NCI-H2081 (cell line): ENCODE measurements around the gene ADAT3.

ENCODE experiments used
- DNase-seq, 2 experiments: peaks; one replicate each; lab custom pipeline; 2025; lab: John Stamatoyannopoulos, UW

The ADAT3 gene

DNA sequence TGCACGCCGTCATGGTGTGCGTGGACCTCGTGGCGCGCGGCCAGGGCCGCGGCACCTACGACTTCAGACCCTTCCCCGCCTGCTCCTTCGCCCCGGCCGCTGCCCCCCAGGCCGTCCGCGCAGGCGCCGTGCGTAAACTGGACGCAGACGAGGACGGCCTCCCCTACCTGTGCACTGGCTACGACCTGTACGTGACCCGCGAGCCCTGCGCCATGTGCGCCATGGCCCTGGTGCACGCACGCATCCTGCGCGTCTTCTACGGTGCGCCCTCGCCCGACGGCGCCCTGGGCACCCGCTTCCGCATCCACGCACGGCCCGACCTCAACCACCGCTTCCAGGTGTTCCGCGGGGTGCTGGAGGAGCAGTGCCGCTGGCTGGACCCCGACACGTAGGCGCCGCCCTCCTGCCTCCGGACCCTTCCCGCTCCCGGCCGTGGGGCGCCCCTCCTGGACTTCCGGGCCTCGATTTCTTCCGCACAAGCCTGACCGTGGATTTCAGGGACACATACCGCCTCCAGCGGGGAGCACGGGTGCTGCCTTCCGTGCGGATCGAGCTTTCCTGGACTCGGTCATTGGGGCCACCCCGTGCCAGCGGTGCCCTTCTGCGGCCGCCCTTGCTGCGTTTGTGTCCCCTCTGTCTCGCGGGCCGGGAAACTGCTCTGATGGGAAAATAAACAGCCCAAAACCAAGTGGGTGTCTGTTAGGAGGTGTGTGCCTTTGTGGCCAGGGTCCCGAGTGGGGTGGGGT, 7.7 kb downstream of the ADAT3 start:
- DNase-seq: no peak

DNA sequence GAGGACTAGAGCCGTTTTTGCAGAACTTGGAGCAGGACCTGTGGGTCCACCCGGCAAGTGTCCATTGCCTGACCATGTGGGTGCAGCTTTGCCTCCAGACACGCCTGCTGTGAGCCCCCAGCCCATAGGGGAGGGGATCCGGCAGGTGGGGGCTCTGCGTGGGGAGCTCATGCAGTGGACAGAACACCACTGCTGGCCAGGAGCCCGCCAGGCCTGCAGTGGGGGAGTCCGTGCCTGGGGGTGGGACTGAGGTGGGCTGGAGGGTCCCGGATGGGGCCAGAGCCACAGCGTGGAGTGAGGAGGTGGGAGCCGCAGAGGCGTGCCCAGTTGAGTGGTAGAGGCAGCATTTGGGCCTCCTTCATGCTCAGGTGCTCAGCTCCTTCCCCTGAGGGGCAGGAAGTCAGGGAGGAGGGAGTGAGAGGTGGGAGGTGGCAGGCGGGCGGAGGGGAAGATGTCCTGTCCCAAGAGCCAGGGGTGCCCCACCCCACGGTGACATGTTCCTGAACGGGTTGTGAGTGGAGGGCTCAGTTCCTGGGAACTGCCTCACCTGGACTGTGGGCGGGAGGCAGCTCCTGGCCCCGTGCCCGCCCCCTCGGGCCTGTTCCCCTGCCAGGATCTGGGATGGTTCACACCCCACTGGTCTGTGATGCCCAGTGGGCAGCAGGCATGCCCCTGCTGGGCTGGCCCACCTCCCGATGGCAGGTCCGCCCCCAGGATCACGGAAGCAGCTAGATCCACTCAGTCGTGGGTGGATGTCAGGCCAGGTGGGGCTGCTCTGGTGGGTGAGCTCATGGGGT, 8.8 kb downstream of the ADAT3 start:
- DNase-seq: no peak

DNA sequence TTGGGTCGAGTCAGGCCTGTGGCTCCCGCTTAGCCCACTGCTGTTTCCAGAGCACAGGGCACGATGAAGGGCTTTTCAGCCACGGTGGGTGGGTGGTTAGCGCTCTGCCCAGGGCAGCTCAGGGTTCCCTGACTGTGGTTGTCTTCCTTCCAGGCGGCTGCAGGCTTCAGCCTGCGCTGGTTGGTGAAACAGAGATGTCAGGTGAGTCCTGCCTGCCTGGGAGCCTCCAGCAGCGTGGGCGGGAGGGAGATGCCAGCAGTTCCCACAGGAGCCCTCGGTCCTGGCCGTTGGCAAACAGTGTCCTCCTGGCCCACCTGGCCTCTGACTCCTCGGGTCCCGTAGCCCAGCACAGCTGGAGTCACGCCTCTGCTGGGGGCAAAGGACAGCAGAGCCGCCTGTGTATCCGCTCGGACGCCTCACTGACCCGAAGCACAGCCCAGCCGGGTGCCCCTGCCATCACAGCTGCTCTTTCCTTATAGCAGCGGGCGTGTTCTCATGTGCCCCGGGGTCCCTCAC, 9.7 kb downstream of the ADAT3 start:
- DNase-seq: no peak

DNA sequence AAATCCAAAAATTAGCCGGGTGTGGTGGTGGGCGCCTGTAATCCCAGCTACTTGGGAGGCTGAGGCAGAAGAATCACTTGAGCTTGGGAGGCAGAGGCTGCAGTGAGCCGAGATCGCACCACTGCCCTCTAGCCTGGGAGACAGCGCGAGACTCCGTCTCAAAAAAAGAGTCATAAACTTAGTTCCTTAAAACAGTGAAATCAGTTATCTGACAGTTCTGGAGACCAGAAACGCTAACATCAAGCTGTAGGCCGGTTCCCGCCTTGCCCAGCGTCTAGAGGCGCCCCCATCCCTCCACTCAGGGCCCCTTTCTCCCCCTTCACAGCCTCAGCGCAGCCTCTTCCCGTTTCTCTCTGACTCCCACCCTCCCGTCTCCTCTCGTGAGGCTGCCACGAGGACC, 11.9 kb downstream of the ADAT3 start:
- no peak for DNase-seq

DNA sequence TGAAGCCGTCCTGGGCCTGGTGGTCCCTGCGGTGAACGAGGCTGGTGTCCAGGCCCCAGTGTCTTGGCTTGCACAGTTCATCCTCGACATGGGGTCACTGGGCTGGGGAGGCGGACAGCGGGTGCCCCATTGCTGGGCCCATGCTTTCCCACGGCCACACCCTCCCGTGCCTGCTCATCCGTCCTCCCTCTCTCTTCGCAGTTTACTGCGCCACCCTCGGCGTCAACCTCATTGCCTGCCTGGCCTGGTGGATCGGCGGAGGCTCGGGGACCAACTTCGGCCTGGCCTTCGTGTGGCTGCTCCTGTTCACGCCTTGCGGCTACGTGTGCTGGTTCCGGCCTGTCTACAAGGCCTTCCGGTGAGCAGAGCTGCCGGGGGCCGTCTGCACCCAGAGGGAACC, 12.7 kb downstream of the ADAT3 start:
- no peak for DNase-seq

DNA sequence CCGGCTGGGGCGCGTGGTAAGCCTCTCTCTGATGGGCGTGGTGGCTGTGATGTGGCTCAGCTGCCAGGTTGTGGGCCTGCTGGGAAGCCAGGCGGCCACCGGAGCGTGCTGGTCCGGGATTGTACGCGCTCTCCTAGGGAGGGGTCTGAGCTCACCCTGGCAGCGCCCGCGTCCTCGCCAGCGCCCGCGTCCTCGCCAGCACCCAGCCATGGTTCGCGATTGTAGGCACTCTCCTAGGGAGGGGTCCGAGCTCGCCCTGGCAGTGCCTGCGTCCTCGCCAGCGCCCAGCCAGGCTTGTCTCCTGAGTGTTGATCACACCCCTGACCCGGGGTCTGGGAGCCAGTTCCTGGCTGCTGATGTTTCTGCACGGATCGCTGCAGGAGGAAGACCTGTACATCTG, 13.8 kb downstream of the ADAT3 start:
- no peak for DNase-seq

DNA sequence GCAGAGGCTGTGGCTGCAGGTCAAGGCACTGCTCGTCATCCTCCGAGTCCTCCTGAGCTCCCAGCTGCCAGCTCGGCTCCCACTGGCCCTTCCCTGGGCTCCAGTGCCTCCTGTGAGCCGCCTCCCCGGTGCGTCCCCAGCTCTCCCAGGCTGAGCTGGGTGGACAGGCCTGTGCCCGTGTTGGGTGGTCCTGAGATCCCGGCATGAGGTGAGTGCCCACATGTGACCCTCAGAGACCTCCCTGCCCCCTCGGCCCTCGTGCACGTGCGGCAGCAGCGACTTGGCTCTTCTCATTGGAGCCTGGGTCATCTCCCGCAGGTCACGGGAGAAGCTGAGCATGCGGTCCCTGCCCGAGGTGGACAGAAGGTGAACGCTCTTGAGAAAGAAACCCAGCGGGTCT, 15.4 kb downstream of the ADAT3 start:
- DNase-seq: no peak

DNA sequence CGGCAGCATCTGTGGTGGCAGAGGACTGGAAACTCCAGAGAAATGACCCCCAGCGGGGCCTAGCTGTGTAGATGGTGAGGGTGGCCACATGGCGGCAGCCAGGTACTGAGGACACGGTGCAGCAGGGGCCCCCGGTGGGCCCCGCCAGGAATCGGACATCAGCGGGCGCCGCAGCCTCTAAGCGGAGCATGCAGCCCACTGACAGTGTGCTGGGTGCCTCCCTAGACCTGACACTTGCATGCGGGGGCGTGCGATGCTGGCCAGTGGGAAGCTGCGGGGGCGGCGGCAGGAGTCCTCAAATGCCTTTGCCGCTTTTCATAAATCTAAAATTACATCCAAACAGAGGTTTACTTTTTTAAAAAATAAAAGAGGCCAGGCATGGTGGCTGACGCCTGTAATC, 16.1 kb downstream of the ADAT3 start:
- no peak for DNase-seq

DNA sequence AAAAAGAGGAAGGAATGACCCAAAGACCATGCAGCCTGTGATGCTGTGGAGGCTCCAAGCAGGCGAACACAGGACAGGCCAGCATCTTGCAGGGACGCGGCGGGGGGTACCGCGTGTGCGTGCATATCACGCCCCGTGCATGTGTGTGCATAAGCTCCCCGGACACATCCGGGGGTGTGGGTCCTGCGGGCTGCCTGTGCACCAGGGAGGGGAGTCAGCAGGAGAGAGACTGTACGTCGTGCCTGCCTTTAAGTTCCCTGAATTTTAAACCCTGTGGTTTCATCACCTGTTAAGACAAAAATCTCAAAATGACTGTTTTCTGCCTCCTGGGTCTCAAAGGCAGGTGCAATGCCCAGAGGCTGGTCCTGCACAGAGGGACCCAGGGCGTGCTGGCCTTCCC, 16.6 kb downstream of the ADAT3 start:
- no peak for DNase-seq

DNA sequence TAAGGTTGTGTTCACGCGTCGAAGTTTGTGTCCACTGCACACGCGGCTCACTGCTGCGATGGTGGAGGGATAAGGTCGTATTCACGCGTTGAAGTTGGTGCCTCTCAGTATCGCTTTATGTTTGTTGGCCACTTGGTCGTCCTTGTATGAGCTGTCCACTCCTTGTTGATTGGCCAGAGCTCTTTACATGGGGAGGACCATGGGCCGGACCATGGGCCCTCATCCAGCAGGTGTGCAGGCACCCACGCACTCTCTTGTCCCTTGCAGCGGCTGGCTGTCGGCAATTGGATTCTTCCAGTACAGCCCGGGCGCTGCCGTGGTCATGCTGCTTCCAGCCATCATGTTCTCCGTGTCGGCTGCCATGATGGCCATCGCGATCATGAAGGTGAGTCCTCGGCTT, 17.6 kb downstream of the ADAT3 start:
- no peak for DNase-seq

DNA sequence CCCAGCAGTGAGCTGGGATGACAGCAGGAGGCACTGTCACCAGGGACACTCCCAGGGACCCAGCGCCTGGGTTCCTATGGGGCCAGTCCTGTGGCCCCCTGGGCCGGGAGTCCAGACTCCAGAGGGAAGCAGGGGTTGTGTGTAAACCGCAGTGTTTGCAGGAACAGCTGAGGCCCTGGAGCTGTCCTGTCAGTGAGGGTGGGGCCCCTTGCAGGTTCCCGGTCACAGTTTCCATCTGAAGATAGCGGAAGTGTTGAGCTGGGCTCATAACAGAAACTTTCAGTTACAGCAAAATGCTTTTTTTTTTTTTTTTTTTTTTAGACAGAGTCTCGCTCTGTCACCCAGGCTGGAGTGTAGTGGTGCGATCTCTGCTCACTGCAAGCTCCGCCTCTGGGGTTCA, 18.1 kb downstream of the ADAT3 start:
- no peak for DNase-seq

DNA sequence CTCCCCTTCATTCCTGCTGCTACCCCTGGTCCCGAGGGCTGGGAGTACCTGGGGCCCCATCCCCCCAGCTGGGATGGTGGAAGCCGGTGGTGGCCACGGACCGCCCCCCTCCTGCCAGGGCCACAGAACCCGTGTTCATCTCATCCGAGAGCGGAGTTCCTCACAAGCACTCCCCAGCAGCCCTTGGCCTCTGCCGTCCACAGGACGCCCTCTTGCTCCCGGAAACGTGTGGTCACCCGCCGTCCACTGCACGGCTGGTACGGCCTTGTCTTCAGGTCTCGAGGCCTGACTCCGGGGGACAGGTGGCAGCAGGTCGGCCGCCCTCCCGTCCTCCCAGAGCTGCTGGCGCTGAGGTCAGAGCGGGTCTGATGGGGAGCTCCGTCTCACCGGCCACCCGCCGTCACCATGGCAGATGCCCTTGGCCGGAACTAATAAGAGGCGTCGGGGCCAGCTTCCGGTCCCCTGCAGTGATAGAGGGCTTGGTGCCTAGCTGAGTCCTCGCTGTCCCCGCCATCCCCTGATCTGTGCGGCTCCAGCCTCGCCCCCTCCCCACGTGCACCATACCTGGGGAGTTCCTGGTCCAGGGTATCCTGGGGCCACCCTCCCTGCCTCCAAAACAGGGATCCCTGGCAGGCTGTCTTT, 19.2 kb downstream of the ADAT3 start:
- DNase-seq: no peak

DNA sequence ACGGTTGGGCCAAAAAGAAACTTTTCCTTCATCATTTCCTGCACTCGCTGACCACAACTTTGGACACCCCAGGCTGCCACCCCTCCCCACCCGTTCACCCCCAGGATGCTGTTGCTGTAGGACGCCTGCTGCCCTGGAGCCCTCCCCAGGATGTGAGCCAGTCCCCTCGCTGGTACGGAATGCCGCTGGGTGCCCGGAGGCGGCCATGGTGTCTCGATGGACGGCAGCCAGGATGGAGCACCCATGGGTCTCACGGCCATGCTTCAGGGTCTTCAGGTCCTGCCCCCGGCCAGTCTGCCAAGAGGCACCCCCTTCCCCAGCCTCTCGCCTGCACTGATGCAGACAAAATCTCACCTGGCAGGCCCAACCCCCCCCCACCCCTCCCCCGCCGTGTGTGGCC, 20.3 kb downstream of the ADAT3 start:
- DNase-seq: no peak

DNA sequence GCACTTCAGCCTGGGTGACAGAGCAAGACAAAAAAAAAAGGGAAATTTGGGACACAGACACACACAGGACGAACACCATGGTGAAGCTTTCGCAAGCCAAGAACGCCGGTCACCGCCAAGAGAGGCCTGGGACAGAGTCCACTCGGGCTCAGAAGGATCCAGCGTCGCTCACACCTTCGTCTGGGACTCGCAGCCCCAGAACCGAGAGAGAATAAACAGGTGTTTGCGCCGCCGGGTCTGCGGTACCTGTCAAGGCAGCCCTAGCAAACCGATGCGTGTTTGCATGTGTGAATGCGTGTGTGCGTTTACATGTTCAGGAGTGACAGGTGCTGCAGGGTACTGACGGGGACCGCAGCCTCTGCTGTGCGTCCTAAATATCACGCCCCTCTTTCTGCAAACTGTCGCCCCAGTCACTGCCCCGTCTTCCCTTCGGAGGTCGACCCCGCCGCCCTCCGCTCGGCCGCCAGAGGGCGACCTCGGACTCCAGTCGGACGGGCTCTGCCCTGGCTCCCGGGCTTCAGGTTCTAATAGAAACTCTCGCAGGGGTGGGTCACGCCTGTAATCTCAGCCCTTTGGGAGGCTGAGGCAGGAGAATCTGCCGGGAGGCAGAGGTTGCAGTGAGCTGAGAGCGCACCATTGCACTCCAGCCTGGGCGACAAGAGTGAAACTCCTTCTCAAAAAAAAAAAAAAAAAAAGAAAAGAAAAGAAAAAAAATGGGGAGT, 24.0 kb downstream of the ADAT3 start:
- DNase-seq: peak; percentile 59 to 70

DNA sequence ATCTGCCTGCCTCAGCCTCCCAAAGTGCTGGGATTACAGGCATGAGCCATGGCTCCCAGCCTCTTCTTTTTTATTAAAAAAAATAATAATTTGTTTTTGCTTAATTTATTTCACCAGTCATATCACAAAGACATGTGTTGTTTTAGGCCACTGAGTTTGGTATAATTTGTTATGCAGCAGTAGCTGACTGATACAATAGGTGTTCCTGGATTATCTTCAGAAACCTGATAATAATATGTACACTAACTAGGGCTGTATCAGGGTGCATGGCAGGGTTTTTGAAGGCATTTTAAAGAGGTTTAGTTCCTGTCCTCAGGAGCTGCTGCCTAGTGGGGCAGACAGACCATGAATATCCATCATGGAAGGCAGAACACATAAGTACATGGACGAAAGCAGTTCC, 26.2 kb downstream of the ADAT3 start:
- no peak for DNase-seq

DNA sequence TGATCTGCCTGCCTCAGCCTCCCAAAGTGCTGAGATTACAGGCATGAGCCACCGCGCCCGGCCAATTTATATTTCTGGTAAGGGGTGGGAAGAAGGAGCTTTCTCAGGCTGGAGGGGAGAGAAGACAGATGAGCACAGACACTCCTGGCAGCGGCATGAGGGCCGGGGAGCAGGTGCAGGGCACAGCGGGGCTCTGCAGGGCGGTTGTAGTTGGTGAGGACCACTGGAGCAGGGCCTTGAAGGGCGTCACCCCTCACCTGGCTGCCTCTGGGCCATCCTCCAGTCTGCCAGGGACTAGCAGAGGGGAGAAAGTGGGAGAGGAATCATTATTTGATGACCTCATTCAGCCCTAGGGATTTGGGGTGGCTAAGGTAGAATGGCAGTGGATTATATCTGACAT, 27.2 kb downstream of the ADAT3 start:
- DNase-seq: no peak

DNA sequence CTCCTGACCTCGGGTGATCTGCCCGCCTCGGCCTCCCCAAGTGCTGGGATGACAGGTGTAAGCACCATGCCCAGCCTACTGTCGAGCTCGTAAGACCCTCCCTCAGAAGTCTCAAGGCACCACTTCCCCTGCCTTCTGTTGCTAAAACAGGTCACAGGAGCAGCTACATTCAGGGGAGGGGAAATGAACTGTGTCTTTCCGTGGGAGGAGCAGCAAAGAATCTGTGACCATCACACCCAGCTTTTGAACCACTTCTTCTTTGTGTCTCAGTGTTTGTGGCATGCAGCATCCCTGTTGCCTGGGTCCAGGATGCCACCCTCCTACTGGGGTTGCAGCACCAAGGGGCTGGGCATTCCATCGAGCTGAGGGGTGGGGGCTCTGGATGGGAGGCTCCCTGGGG, 28.0 kb downstream of the ADAT3 start:
- no peak for DNase-seq

DNA sequence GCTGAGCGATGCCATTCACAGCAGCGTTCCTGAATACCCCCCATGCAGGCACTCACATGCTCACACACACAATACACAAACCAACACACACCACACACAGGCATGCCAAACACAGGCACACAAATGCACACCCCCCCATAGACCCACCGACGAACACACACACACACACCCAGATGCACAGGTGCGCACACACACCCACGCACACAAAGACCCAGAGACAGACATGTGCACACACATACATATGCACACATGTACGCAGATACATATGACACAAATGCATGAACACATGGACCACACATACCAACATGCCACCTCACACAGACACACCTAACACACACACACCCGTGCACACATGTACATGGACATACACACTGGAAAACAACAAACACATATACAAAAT, 28.7 kb downstream of the ADAT3 start:
- no peak for DNase-seq

DNA sequence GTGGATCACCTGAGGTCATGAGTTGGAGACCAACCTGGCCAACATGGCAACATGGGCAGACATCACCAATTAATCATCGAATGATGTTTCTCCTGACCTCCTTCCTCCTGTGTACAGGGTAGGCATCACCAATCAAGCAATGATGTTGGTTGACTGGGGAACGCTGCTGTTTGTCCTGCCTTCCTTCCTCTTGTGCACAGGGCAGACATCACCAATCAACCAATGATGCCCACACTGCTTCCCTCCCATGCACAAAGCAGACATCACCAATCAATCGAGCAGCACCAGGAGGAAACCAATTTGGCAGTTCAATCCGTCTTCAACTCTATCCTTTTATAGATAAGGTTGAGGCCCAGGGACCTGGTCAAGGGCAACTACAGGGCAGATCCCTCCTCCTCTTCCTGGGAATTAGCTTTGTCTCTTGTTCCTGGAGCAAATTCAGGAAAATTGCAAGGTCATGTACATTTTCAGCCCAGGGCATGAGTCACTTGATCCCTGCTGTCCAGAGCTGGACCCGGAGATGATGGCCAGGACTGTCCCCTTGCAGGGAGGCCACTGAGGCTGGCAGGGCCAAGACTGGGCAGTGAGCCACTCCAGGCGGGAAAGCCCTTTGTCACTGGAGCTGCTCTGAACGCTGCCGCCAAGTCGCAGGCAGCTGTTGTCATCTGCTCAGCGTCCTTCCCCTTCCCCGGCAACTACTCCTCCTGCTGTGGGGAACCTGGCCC, 30.4 kb downstream of the ADAT3 start:
- no peak for DNase-seq

DNA sequence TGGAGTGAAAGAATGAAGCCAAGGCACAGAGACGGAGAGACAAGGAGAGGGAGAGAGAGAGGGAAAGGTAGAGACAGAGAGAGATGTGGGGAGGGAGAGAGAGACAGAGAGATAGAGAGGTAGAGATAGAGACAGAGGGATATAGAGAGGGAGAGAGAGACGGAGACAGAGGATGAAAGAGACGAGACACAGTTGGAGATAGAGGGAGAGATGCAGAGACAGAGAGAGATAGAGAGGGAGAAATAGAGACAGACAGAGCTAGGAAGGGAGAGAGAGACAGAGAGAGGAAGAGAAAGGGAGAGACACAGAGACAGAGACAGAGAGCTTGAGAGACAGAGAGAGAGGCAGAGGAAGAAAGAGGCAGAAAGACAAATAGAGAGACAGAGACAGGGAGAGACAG, 31.2 kb downstream of the ADAT3 start:
- no peak for DNase-seq

DNA sequence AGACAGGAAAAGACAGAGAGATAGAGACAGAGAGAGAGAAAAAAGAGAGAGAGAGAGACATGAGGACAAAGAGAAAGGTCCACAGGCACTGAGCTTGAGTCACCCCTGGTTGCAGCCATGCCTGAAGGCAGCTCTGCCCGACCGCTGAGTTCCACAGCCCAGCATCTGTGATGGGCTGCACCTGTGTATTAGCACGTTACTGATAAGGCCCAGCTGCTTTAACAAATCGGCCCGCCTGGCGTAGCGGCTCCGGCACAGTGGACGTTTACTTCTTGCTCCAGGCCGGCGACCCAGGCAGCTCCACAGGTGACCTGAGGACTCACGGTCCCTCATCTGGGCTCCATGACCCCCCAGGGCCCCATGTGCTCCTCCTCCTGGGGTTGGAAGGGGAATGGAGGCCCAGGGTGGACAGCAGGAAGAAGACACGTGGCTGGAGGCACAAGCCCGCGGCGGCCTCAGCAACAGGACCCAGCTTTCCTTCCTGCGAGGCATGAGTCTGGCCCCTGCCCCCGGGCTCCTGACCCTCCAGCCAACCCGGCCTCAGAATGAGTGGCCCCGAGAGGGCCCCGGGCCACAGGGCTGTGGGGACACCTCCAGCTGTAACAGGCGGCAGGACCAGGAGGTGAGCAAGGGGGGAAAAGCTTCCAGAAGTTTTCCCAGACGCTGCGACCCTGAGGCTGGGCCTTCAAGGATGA, 31.9 kb downstream of the ADAT3 start:
- no peak for DNase-seq
